Esophagus (tissue), 2 donors: ENCODE data around the gene UBE2QL1. TPM values are rescaled to one million over a fixed set of nuclear protein-coding genes. Genes with fewer than 3 reads are reported as not detected.
"Not testable (repeated sequence)": the region's sequence is repeated elsewhere in the genome, so short reads cannot be mapped to it uniquely, and the experiment has no call there.

Experiments
- H3K27ac ChIP-seq, 2 donors: one replicate each; pipeline ENCODE4 v1.5.1; 2013; ENCODE audit warnings: low read depth in 2 of 2, mild to moderate bottlenecking in 2 of 2, inconsistent platforms in 1 of 2, low read length in 1 of 2, moderate library complexity in 1 of 2
- H3K27me3 ChIP-seq, 2 donors: one replicate each; pipeline ENCODE4 v1.6.1; 2013; ENCODE audit warnings: low read length in 2 of 2, control low read depth in 1 of 2, mild to moderate bottlenecking in 1 of 2; ENCODE audit not compliant: insufficient read depth in 2 of 2, control insufficient read depth in 1 of 2
- H3K36me3 ChIP-seq, 2 donors: one replicate each; pipeline ENCODE4 v1.6.1; 2013; ENCODE audit warnings: low read length in 1 of 2; ENCODE audit not compliant: control insufficient read depth in 2 of 2, insufficient read depth in 2 of 2
- H3K4me1 ChIP-seq, 2 donors: one replicate each; pipeline ENCODE4 v1.6.1; 2013; ENCODE audit warnings: low read length in 1 of 2; ENCODE audit not compliant: control insufficient read depth in 2 of 2, insufficient read depth in 2 of 2
- H3K4me3 ChIP-seq, 2 donors: one replicate each; pipeline ENCODE4 v1.5.1; 2013; ENCODE audit warnings: low read length in 2 of 2, mild to moderate bottlenecking in 2 of 2, low read depth in 1 of 2, moderate library complexity in 1 of 2
- H3K9me3 ChIP-seq, 2 donors: one replicate each; pipeline ENCODE4 v1.6.1; 2013; ENCODE audit warnings: mild to moderate bottlenecking in 2 of 2, low read depth in 1 of 2, low read length in 1 of 2, moderate library complexity in 1 of 2; ENCODE audit not compliant: control insufficient read depth in 2 of 2, insufficient read depth in 1 of 2
- WGBS, 2 donors: extraction: QIAGEN DNeasy Blood & Tissue Kit; methylation state at CpG; one replicate each; pipeline ENCODE4 v1.1.7; 2013; 5-methylcytosine and 5-hydroxymethylcytosine counted together
- polyA plus RNA-seq, 2 donors: library from polyadenylated mRNA; stranded (reverse); fragments of 200-250 nt; gene quantifications; one replicate each; pipeline ENCODE4 v1.2.3, GENCODE V29; 2013
- donor health status: healthy with polysubstance abuse.
- donor health status: Bipolar disorder and iron deficiency.

Gene UBE2QL1
- polyA plus RNA-seq, 2 donors: 0.16 to 0.53 TPM

GRCh38 chr5:6510132-6510531 lies 61.5 kb downstream of the UBE2QL1 start:
- H3K36me3 ChIP-seq: no peaks in the 10 kb centered on the region
- peaks cover 0 to 2% of the 10 kb centered on the region in 2 donors for H3K9me3 ChIP-seq
- H3K27ac ChIP-seq: no peak overlapping the region
- no peak overlapping the region for H3K4me3 ChIP-seq
- 84 to 85% methylated on average over 2 of the region's 2 CpGs for WGBS, 2 donors
- no peaks in the 10 kb centered on the region for H3K27me3 ChIP-seq
- no peaks in the 10 kb centered on the region for H3K4me1 ChIP-seq

DNA sequence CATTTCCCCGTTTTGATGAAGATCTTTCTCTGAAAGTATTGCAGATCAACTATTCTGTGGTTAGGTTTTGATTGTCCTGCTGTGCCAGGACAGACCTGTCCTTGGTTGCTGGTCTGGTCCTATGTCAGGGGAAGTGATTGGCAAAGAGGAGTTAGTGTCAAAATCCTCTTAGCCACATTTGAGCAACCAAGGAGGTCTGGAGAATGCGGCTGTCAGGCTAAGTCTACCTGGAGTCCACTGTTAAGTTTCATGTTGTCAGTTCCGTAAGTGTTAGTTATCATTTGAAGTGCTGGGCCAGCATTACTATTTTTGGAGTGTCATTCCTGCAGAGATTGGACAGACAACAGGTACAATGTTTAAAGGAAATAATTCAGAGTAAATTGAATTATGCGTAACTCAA lies 62.3 kb downstream of the UBE2QL1 start:
- WGBS, 2 donors: 91 to 94% methylated on average over 4 of the region's 4 CpGs
- no peak overlapping the region for H3K27ac ChIP-seq
- H3K27me3 ChIP-seq: no peaks in the 10 kb centered on the region
- peaks cover 0 to 2% of the 10 kb centered on the region in 2 donors for H3K9me3 ChIP-seq
- no peaks in the 10 kb centered on the region for H3K36me3 ChIP-seq
- no peak overlapping the region for H3K4me3 ChIP-seq
- no peaks in the 10 kb centered on the region for H3K4me1 ChIP-seq

DNA sequence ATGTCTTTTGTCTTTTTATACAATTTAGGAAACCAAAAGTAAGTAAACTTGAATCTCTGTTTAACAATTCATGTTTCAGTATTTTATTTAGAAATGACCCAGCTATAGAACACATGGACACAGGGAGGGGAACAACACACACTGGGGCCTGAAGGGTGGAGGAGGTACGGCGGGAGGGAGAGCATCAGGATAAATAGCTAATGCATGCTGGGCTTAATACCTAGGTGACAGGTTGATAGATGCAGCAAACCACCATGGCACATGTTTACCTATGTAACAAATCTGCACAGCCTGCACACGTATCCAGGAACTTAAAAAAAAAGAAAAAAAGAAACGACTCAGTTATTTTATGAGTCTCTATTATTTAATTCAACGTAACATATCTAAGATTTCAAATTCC lies 67.2 kb downstream of the UBE2QL1 start:
- H3K36me3 ChIP-seq, H3K4me1 ChIP-seq, H3K27me3 ChIP-seq, H3K9me3 ChIP-seq, H3K27ac ChIP-seq, H3K4me3 ChIP-seq: not testable (repeated sequence)
- WGBS, 2 donors: 41 to 56% methylated on average over 5 of the region's 5 CpGs

- Histone ChIP-seq H3K36me3 (no peaks in the 10 kb centered on the region), H3K4me3 (no peak overlapping the region), H3K27me3 (no peaks in the 10 kb centered on the region), H3K9me3 (peaks cover 0 to 2% of the 10 kb centered on the region in 2 donors), H3K27ac (no peak overlapping the region), H3K4me1 (no peaks in the 10 kb centered on the region)
- WGBS, 2 donors: 70 to 82% methylated on average over 4 of the region's 4 CpGs
Observed at GRCh38 chr5:6516823-6517222, 68.2 kb downstream of the UBE2QL1 start.

GRCh38 chr5:6517510-6517909 lies 68.9 kb downstream of the UBE2QL1 start:
- WGBS, 2 donors: 49 to 51% methylated on average over 6 of the region's 6 CpGs
- H3K27me3 ChIP-seq: no peaks in the 10 kb centered on the region
- no peaks in the 10 kb centered on the region for H3K36me3 ChIP-seq
- no peak overlapping the region for H3K4me3 ChIP-seq
- H3K4me1 ChIP-seq: no peaks in the 10 kb centered on the region
- H3K9me3 ChIP-seq: peaks cover 0 to 2% of the 10 kb centered on the region in 2 donors
- no peak overlapping the region for H3K27ac ChIP-seq

DNA sequence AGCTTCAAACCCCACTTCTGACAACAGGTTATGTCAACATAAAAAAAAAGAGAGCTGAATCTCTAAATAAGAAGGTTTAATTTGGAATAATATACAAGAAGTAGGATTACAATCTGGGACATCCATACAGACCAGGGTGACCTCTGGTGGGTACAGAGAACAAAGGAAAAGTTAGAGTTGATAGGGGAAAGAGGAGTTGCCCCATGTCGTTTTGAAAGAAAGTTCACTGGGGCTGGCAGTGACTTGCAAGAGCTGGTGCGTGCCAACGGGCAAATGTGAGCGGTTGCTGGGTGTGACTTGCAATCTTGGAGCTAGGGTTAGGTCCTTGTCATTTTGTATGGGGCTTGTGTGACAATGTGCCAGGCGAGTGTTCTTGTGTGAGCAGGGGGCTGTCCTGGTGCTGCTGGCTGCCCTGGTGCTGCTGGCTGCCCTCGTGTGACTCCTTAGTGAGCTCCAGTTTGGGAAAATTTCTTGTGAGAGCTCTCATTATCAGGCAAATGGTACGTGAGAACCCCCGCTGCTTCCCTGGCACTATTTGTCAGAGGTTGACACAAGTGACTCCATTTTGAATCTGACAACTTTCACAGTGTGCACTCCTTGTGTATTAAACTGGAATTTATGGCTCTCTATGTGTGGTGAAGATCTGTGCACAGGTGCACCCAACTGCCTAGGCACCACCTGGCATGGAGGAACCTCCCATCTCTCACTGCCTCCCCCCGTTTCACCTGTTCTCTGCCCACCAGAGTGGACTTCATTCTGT lies 69.8 kb downstream of the UBE2QL1 start:
- H3K36me3 ChIP-seq: no peaks in the 10 kb centered on the region
- H3K4me1 ChIP-seq: peaks cover 0 to 2% of the 10 kb centered on the region in 2 donors
- H3K4me3 ChIP-seq: no peak overlapping the region
- no peaks in the 10 kb centered on the region for H3K27me3 ChIP-seq
- 56 to 64% methylated on average over 9 of the region's 9 CpGs for WGBS, 2 donors
- H3K9me3 ChIP-seq: peaks cover 0 to 2% of the 10 kb centered on the region in 2 donors
- no peak overlapping the region for H3K27ac ChIP-seq

DNA sequence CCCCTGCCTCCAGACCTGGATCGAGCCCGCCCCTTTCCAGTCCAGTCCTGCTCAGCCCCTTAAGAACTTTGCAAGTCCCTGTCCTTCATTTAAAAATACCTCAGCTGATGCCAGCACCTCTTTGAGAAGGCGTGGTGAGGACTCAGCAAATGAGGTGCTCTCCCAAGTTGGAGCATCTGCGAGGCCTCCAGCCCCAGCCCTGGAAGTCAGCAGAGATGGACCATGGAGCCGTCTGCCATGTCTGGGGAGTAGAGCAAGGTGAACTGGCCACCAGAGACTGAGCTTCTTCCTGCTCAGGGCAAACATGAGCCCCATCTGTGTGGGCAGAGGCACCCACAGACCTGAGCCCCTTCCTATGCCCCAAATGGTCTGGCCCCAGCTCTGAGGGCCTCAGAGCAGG lies 71.5 kb downstream of the UBE2QL1 start:
- Histone ChIP-seq H3K4me1 (peaks cover 0 to 2% of the 10 kb centered on the region in 2 donors), H3K27ac (no peak overlapping the region)
- 87 to 89% methylated on average over 5 of the region's 5 CpGs for WGBS, 2 donors

GRCh38 chr5:6522331-6522730 lies 73.7 kb downstream of the UBE2QL1 start:
- Histone ChIP-seq H3K36me3 (no peaks in the 10 kb centered on the region), H3K4me1 (peaks cover 0 to 2% of the 10 kb centered on the region in 2 donors), H3K27me3 (no peaks in the 10 kb centered on the region), H3K4me3 (no peak overlapping the region), H3K9me3 (peaks cover 0 to 2% of the 10 kb centered on the region in 2 donors), H3K27ac (no peak overlapping the region)
- WGBS, 2 donors: 87 to 89% methylated on average over 16 of the region's 16 CpGs

More for the DNA sequence above, 71.5 kb downstream of the UBE2QL1 start:
- Histone ChIP-seq H3K27me3 (no peaks in the 10 kb centered on the region), H3K36me3 (no peaks in the 10 kb centered on the region), H3K4me3 (no peak overlapping the region), H3K9me3 (peaks cover 0 to 2% of the 10 kb centered on the region in 2 donors)

GRCh38 chr5:6522923-6523322 lies 74.3 kb downstream of the UBE2QL1 start:
- H3K4me1 ChIP-seq: peaks cover 0 to 2% of the 10 kb centered on the region in 2 donors
- no peak overlapping the region for H3K27ac ChIP-seq
- H3K4me3 ChIP-seq: no peak overlapping the region
- no peaks in the 10 kb centered on the region for H3K27me3 ChIP-seq
- peaks cover 0 to 2% of the 10 kb centered on the region in 2 donors for H3K9me3 ChIP-seq
- no peaks in the 10 kb centered on the region for H3K36me3 ChIP-seq
- 51 to 59% methylated on average over 5 to 9 of the region's 9 CpGs for WGBS, 2 donors

GRCh38 chr5:6525422-6525821 lies 76.8 kb downstream of the UBE2QL1 start:
- Histone ChIP-seq H3K36me3 (no peaks in the 10 kb centered on the region), H3K4me1 (peaks cover 0 to 2% of the 10 kb centered on the region in 2 donors), H3K27me3 (no peaks in the 10 kb centered on the region), H3K4me3 (no peak overlapping the region), H3K27ac (no peak overlapping the region), H3K9me3 (no peaks in the 10 kb centered on the region)
- WGBS, 2 donors: 81 to 88% methylated on average over 4 of the region's 4 CpGs
